HG03039 (cell line): Measurements from ENCODE around the gene SPEF1.
"Not testable (repeated sequence)": the region's sequence is repeated elsewhere in the genome, so short reads cannot be mapped to it uniquely, and the experiment has no call there.

Experiments
- ATAC-seq: cut with Tn5 transposase; IDR thresholded peaks from one replicate; pipeline ENCODE4 v1.9.1; 2021; ENCODE audit warnings: mild to moderate bottlenecking, moderate library complexity; ENCODE audit not compliant: unreplicated experiment

SPEF1 gene

DNA sequence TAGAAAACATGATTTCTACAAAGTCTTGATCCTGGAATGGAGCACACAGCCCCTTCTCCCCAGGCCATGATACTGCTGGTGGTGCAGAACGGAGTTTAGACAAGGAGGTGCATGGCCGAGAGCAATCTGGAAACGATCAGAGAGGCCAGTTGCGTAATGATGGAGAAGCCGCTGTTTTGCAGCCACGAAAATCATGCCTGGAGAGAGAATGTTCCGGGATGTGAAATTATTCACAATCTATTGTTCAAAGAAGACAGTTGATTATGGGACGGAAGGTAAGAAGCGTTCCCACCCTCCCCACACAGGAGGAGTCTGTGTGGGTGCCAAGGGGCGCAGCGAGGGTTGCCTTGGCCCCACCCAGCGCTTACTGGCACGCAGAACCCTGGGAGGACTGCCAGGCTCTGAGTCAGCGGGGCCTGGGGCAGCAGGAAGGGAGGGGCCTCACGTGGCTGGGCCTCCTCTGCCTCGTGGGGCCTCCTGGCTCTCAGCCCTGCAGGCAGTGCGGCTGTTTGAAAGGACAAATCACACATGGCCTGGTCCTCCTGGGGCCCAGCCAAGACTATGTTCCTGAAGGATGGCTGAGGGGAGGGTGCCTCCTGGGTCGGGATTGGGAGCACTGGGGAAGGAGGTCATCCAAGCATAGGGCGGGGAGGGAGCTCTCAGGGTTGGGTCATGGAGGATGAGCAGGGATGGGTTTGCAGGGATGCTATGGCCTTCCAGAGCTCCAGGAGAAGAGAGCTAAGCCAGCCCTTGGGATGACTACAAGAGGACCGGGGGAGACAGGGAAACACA is 30.4 kb upstream of the SPEF1 start:
- ATAC-seq: no peak

- no peak for ATAC-seq
Measured at GRCh38 chr20:3808544-3808943, 27.3 kb upstream of the SPEF1 start.

- ATAC-seq: no peak
Measured at GRCh38 chr20:3804781-3805180, 23.5 kb upstream of the SPEF1 start.

DNA sequence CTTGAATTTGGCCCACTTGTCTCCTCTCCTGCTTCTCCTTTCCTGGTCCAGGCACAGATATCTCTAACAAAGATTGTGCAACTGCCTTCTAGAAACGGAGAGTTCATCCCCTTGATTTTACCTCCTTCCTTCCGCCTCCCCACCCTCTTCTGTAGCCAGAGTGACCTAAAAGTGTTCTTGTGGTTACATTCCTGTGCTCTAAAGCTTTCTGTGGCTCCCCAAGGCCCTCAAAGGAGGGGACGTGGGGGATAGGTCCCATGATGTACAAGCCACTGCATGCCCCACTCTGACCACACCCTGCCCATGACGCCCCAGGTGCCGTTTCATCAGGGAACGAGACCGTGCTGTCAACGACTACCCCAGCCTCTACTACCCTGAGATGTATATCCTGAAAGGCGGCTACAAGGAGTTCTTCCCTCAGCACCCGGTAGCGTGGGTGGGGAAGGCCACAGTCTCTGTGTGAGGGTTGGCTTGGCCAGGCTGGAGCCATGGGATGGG is 23.1 kb upstream of the SPEF1 start:
- no peak for ATAC-seq

DNA sequence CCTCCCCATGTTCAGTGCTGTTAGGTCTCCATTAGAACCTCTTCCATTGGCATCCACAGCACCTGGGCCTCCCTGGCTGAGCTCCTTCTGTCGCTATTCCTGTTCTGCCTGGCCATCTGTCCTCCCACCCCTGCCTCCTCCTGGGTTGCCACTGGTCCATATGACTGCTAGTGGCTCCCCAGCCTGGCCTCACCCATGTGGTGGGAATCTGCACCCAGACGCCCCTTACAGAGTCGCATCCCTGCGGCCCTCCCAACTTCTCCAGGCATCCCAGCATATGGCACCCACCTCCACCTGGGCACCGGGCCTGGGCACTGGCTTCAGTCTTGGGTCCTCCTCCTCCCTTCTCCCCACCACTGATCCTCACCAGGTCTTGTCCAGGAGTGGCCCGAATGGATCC is 22.6 kb upstream of the SPEF1 start:
- no peak for ATAC-seq

GRCh38 chr20:3803289-3803688 is 22.0 kb upstream of the SPEF1 start:
- ATAC-seq: no peak

DNA sequence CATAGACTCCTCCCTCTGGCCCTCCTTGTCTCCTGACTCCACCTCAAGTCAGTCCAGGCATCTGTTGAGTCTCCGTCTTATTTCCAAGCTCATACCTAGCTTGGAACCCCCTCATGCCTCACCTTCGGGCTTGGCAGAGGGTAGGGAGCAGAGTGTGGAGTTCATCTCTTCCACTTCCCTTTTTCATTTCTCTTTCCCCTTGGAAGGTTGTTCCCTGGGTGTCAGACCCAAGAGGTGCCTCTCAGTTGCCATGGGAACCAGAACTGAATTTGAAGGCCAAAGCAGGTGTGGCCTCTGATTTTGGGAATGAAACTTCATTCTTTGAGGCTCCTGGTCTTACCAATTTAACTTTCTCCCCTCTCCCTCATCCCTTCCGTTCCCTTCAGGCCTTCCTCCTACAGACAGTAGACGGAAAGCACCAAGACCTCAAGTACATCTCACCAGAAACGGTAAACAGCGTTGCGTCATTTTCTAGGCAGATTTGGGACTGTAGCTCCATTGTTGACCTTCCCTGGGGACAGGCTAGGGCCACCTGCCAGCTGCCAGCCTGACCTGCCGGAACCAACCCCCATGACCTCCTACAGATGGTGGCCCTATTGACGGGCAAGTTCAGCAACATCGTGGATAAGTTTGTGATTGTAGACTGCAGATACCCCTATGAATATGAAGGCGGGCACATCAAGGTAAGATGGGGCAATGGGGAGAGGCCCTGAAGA is 21.4 kb upstream of the SPEF1 start:
- ATAC-seq: no peak

- ATAC-seq: no peak
Measured at GRCh38 chr20:3801846-3802245, 20.6 kb upstream of the SPEF1 start.

DNA sequence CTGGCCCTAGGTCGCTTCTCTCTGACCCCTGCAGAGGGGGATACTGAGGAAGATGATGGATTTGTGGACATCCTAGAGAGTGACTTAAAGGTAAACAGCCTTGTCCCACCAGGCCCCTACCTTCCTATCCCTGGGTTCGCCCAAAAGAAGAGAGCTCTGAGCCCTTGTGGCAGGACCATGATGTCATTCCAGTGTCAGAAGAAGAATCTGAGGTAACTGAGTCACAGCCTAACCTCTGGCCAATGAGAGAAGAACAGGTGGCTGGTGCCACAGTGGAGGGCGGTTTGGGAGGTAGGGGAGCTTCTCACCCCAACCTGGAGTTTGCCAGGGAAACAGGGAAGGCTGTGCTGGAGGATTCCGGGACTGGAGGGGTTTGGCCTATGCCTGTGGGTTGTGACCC is 20.1 kb upstream of the SPEF1 start:
- ATAC-seq: no peak

GRCh38 chr20:3800878-3801260 is 19.6 kb upstream of the SPEF1 start:
- ATAC-seq: no peak

GRCh38 chr20:3800256-3800877 is 19.1 kb upstream of the SPEF1 start:
- no peak for ATAC-seq

- no peak for ATAC-seq
Measured at GRCh38 chr20:3798908-3799248, 17.6 kb upstream of the SPEF1 start.

DNA sequence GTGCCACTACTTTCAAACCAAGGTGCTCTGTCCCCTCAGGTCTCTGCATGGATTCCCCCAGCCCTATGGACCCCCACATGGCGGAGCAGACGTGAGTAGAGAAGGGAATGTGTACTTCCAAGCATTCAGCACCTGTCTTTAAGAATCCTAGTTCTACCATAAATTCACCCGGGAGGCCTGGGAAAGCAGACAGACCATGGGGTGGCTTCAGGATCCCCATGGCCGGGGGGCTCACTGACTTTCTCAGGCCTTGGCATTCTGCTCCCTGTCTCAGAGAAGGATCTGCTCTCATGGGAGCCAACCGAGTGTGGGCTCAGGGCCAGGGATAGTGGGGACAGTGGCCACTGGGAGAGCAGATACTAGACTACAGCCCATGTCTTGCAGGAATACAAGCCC is 17.1 kb upstream of the SPEF1 start:
- no peak for ATAC-seq

DNA sequence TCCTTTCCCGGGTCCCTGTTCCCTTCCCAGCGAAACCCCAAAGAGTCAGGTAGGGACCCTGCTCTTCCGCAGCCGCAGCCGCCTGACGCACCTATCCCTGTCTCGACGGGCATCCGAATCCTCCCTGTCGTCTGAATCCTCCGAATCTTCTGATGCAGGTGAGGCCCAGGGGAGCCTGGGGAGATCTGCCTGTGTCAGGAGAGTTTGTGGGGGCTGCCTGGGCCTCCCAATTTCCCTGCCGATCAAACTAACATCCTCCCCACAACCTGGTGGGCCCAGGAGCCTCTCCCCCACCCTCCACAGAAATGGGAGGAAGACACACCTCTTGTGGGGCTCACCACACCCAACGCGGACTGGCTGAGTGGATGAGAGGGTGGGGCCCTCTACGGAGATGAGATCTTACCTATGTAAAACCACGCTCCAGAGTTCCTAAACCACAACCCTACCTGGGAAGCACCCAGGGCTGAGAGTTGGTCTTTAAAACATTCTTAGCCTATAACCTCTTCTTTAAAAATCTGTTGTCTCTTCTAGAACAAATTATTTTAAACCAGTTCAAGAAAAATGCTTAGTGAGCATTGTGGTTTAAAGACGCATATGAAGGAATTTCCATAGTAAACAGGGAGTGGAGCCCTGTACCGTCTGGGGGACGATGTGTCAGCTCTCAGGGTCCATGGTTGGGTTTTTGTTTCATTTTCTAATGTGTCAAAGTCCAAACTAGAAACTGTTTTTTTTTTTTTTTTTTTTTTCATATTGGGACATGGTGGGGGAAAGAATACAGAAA is 16.5 kb upstream of the SPEF1 start:
- ATAC-seq: no peak

DNA sequence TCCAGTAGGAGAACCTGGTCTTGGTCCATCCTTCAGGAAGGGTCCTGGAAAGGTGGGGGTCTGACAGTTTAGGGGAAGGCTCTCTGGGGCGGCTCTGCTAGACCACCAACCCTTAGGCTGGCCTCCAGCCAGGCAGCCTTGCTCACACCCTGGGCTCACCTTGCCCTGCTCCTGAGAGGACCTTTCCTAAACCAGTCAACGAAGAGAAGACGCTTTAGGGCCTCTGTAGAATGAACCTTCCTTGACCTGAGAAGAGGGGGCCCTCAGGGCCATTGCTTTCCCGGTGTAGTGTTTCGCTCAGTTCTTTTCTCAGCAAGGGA is 15.9 kb upstream of the SPEF1 start:
- ATAC-seq: no peak

DNA sequence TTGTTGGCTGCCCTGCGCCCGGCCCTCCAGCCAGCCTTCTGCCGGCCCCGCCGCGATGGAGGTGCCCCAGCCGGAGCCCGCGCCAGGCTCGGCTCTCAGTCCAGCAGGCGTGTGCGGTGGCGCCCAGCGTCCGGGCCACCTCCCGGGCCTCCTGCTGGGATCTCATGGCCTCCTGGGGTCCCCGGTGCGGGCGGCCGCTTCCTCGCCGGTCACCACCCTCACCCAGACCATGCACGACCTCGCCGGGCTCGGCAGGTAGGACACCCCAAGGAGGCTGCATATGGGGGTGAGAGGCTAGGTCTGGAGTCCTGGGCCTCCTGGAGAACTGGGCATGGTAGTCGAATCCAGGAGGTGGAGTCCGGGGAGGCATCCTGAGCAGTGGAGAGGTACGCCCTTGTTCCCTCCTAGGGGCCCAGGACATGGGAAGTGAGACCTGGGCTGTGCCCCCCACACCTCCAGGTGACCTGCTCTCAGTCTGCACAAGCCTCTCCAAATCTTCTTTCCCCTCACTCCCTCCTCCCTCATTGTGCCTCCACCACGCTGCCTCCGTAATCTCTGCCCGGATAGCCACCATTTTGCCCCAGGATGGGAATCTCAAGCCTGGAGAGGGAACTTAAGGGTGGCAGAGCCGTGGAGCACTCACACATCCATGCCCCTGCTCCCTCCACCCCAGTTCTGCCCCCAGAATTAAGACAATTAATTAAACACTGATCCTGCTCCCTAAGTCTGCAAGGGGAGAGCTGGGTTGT is 15.4 kb upstream of the SPEF1 start:
- ATAC-seq: no peak

- peak; percentile 52 for ATAC-seq
Measured at GRCh38 chr20:3795511-3796468, 14.5 kb upstream of the SPEF1 start, which contains the start of gene CDC25B. CDC25B (plus strand) TSS chr20:3796310; CDS start chr20:3796532, 222 bp downstream.

- ATAC-seq: no peak
Measured at GRCh38 chr20:3794701-3795420, 13.6 kb upstream of the SPEF1 start.

DNA sequence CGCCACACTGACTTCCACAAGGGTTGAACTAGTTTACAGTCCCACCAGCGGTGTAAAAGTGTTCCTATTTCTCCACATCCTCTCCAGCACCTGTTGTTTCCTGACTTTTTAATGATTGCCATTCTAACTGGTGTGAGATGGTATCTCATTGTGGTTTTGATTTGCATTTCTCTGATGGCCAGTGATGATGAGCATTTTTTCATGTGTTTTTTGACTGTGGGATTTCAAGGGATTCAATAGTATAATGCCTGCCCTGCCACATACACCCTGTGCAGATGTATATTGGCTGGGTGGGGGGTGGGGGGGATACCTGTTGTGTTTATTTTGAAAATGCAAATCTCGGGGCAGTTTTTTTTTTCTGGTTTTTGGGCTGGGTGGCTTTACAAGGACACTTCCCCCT is 12.9 kb upstream of the SPEF1 start:
- ATAC-seq: not testable (repeated sequence)
